Body of pancreas (tissue), 4 donors: ENCODE data around the gene ITPRIPL2. TPM values are rescaled to one million over a fixed set of nuclear protein-coding genes. Genes with fewer than 3 reads are reported as not detected.
A peak's percentile ranks its signal among the peaks of the same experiment; 100 is the strongest.

Experiments used
- ATAC-seq: fragments of 150-250 bp; one replicate; pipeline ENCODE4 v1.9.1; 2016
- DNase-seq, 4 donors: peaks; one replicate each; pipeline ENCODE4 v3.0.0-alpha.2; 2019
- H3K27ac ChIP-seq, 4 donors: fragments of 200-600 bp; sonication (generic); 1 replicate in 3 of 4; 2 replicates in 1 of 4; pipeline versions ENCODE4 v1.5.1 to v1.6.1; 2016 to 2019; ENCODE audit warnings: mild to moderate bottlenecking in 1 of 4, mixed read lengths in 1 of 4, moderate library complexity in 1 of 4
- H3K27me3 ChIP-seq, 2 donors: fragments of 200-600 bp; sonication (generic); one replicate each; pipeline ENCODE4 v1.6.0; 2016; ENCODE audit warnings: mild to moderate bottlenecking in 1 of 2
- H3K36me3 ChIP-seq, 2 donors: fragments of 200-600 bp; sonication (generic); replicated peaks in 1 of 2; 2 replicates each; pipeline ENCODE4 v1.5.1; 2016; ENCODE audit warnings: low read depth in 2 of 2; ENCODE audit not compliant: insufficient read depth in 1 of 2
- H3K4me1 ChIP-seq: fragments of 200-600 bp; sonication (generic); one replicate; pipeline ENCODE4 v1.6.0; 2016
- H3K4me3 ChIP-seq, 2 donors: fragments of 200-600 bp; sonication (generic); 1 replicate in 1 of 2; 2 replicates in 1 of 2; pipeline ENCODE4 v1.5.1; 2016 to 2019
- H3K9me3 ChIP-seq, 3 donors: fragments of 200-600 bp; sonication (generic); 1 replicate in 2 of 3; 2 replicates in 1 of 3; pipeline ENCODE4 v1.5.1; 2016
- CTCF ChIP-seq, 7 experiments: fragments of 450-650 bp in 4 of 7; fragments of 200-600 bp in 3 of 7; sonication (generic) in 3 of 7; IDR thresholded peaks; one replicate each; pipeline ENCODE4 v1.5.1; 2016 to 2019; ENCODE audit warnings: antibody characterized with exemption in 7 of 7
- POLR2A ChIP-seq, 3 donors: fragments of 450-650 bp; IDR thresholded peaks; one replicate each; pipeline ENCODE4 v1.6.1; 2016; ENCODE audit warnings: antibody characterized with exemption in 3 of 3, mild to moderate bottlenecking in 2 of 3
- WGBS, 2 donors: methylation state at CpG; one replicate each; pipeline ENCODE4 v1.1.5; 2017; 5-methylcytosine and 5-hydroxymethylcytosine counted together
- intact Hi-C: fragments of 100-400 bp; cut with DNase I; formaldehyde crosslinking; loops from one replicate; pipeline ENCODE4 v1.15.1; 2023
- total RNA-seq, 2 donors: library from RNA; depleted of rRNA; stranded (reverse); fragments of >200 nt; gene quantifications; one replicate each; pipeline ENCODE4 v1.1.0, GENCODE V29; 2016

ITPRIPL2 gene
- total RNA-seq, 2 donors from 2014 or later: 22.7 to 35.5 TPM

- H3K27ac ChIP-seq: peak overlapping the region in 2 of 4 donors; percentile 60 to 65
- DNase-seq (peak in 1 of 4 donors; percentile 48), ATAC-seq (peak; percentile 50)
- intact Hi-C loops: no loop called here
- no peaks in the 10 kb centered on the region for H3K9me3 ChIP-seq
- no peaks in the 10 kb centered on the region for H3K36me3 ChIP-seq
- 54 to 68% methylated on average over 11 of the region's 11 CpGs for WGBS, 2 donors
- no peaks in the 10 kb centered on the region for H3K4me1 ChIP-seq
- TF ChIP-seq CTCF (IDR thresholded peaks at IDR 0.05) (no peak), POLR2A (IDR thresholded peaks at IDR 0.05) (no peak)
- H3K4me3 ChIP-seq: no peak overlapping the region
- H3K27me3 ChIP-seq: no peaks in the 10 kb centered on the region
Measured at GRCh38 chr16:19130852-19131824, 17.4 kb downstream of the ITPRIPL2 start.

GRCh38 chr16:19131825-19132218 lies 18.1 kb downstream of the ITPRIPL2 start:
- no peaks in the 10 kb centered on the region for H3K9me3 ChIP-seq
- no peak overlapping the region for H3K4me3 ChIP-seq
- peak overlapping the region in 2 of 4 donors; percentile 60 to 65 for H3K27ac ChIP-seq
- TF ChIP-seq POLR2A (IDR thresholded peaks at IDR 0.05): no peak
- no peak for TF ChIP-seq CTCF (IDR thresholded peaks at IDR 0.05)
- intact Hi-C loops: no loop called here
- no peak for ATAC-seq
- H3K27me3 ChIP-seq: no peaks in the 10 kb centered on the region
- no peaks in the 10 kb centered on the region for H3K4me1 ChIP-seq
- DNase-seq: no peak
- no peaks in the 10 kb centered on the region for H3K36me3 ChIP-seq

GRCh38 chr16:19132255-19132654 lies 18.5 kb downstream of the ITPRIPL2 start:
- intact Hi-C loops: no loop called here
- Histone ChIP-seq H3K27me3 (no peaks in the 10 kb centered on the region), H3K4me1 (no peaks in the 10 kb centered on the region), H3K27ac (peak overlapping the region in 1 of 4 donors; percentile 60), H3K36me3 (no peaks in the 10 kb centered on the region), H3K9me3 (no peaks in the 10 kb centered on the region), H3K4me3 (no peak overlapping the region)
- 67 to 93% methylated on average over 1 of the region's 1 CpG for WGBS, 2 donors
- no peak for TF ChIP-seq CTCF (IDR thresholded peaks at IDR 0.05)
- TF ChIP-seq POLR2A (IDR thresholded peaks at IDR 0.05): no peak
- DNase-seq (no peak), ATAC-seq (no peak)

- ATAC-seq: no peak
- TF ChIP-seq POLR2A (IDR thresholded peaks at IDR 0.05): no peak
- TF ChIP-seq CTCF (IDR thresholded peaks at IDR 0.05): no peak
- Histone ChIP-seq H3K9me3 (no peaks in the 10 kb centered on the region), H3K36me3 (no peaks in the 10 kb centered on the region), H3K27ac (no peak overlapping the region), H3K4me3 (no peak overlapping the region), H3K4me1 (no peaks in the 10 kb centered on the region), H3K27me3 (no peaks in the 10 kb centered on the region)
- 76 to 83% methylated on average over 8 to 11 of the region's 11 CpGs for WGBS, 2 donors
- intact Hi-C loops: no loop called here
- DNase-seq: no peak
Measured at GRCh38 chr16:19132898-19133297, 19.1 kb downstream of the ITPRIPL2 start.
